ENCODE data around the gene SCN1B. TPM values are rescaled to one million over a fixed set of nuclear protein-coding genes. Genes with fewer than 3 reads are reported as not detected.

The SCN1B gene
- total and polyA plus RNA-seq, 9 donors = 0.83 to 13.9 (median 5.7) TPM

DNA sequence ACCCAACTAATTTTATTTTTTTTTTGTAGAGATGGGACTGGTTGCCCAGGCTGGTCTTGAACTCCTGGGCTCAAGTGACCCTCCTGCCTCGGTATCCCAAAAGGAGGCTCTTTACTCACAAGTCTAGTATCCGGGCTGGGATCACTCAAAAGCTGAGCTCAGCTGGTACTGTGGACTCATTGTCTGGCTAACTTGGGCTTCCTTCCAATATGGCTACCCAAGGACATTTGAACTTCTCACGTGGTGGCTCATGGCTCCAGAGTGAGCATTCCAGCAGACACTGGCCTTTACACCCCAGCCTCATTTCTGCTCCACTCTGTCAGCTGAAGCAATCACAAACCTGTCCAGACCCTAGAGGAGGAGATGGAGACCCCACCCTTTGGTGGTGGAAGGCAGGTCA, 40.2 kb downstream of the SCN1B start:
- Histone ChIP-seq H3K9me3 (no peaks in the 10 kb centered on the region), H3K27me3 (no peaks in the 10 kb centered on the region), H3K4me1 (ENCODE audit: insufficient read depth) (no peaks in the 10 kb centered on the region), H3K27ac (no peak overlapping the region), H3K4me3 (no peak overlapping the region), H3K36me3 (no peaks in the 10 kb centered on the region)
- TF ChIP-seq EP300 (IDR thresholded peaks at IDR 0.05) (no peak), POLR2A (IDR thresholded peaks at IDR 0.05) (no peak)
- TF ChIP-seq, protein P1, sequence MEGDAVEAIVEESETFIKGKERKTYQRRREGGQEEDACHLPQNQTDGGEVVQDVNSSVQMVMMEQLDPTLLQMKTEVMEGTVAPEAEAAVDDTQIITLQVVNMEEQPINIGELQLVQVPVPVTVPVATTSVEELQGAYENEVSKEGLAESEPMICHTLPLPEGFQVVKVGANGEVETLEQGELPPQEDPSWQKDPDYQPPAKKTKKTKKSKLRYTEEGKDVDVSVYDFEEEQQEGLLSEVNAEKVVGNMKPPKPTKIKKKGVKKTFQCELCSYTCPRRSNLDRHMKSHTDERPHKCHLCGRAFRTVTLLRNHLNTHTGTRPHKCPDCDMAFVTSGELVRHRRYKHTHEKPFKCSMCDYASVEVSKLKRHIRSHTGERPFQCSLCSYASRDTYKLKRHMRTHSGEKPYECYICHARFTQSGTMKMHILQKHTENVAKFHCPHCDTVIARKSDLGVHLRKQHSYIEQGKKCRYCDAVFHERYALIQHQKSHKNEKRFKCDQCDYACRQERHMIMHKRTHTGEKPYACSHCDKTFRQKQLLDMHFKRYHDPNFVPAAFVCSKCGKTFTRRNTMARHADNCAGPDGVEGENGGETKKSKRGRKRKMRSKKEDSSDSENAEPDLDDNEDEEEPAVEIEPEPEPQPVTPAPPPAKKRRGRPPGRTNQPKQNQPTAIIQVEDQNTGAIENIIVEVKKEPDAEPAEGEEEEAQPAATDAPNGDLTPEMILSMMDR (IDR thresholded peaks at IDR 0.05) = no peak
- intact Hi-C loops (cut with DNase I) = no loop called here
- 83 to 88% (median 84%) methylated on average over 3 of the region's 3 CpGs for WGBS, 3 donors
- no peak for DNase-seq

DNA sequence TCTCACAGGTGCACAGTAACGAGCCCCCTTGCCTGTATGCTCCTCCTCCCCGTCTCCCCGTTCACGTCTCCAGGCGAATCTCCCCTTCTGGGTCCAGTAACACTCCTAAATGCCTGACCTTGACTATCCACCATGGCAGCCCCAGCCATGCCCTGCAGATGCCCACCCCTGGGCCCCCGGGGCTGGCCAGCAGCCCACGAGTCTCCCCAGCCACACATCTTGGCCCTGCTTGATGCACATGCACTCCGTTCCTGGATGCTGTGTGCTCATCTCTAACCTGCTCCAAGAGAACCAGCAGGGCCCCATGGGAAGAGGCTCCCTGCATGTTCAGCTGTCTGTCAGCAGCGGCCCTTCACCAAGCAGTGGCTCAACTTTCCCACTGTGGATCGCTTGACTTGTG, 43.2 kb downstream of the SCN1B start:
- TF ChIP-seq EP300 (IDR thresholded peaks at IDR 0.05) = no peak
- TF ChIP-seq, protein P1 (IDR thresholded peaks at IDR 0.05) = no peak
- no peak for TF ChIP-seq POLR2A (IDR thresholded peaks at IDR 0.05)
- DNase-seq = no peak
- no peak overlapping the region for H3K4me3 ChIP-seq
- intact Hi-C loops (cut with DNase I) = no loop called here
- H3K9me3 ChIP-seq = no peaks in the 10 kb centered on the region
- no peak overlapping the region for H3K27ac ChIP-seq
- WGBS, 3 donors = 54 to 77% (median 71%) methylated on average over 10 of the region's 10 CpGs
- no peaks in the 10 kb centered on the region for H3K36me3 ChIP-seq
- no peaks in the 10 kb centered on the region for H3K27me3 ChIP-seq
- H3K4me1 ChIP-seq (ENCODE audit: insufficient read depth) = no peaks in the 10 kb centered on the region

DNA sequence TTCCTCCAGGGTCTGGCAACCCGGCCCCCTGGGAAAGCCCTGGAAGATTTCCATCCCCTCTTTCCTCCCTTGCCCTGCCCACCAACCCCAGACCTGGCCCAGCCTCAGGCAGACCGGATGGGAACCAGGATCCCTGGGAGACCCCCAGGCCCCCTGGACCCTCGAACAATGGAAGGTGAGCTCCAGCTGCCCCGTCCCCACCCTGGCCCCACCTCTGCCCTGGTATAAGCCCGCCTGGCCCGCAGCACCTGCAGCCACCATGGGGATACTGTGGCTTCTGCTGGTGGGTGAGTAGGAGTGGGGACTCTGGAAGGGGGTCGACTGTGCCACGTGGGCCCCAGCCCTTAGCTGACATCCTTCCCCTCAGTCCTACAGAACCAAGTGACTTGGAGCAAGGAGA, 43.7 kb downstream of the SCN1B start:
- intact Hi-C loops (cut with DNase I) = no loop called here
- no peak for DNase-seq
- Histone ChIP-seq H3K4me1 (ENCODE audit: insufficient read depth) (no peaks in the 10 kb centered on the region), H3K4me3 (no peak overlapping the region), H3K9me3 (no peaks in the 10 kb centered on the region), H3K36me3 (no peaks in the 10 kb centered on the region), H3K27me3 (no peaks in the 10 kb centered on the region), H3K27ac (no peak overlapping the region)
- no peak for TF ChIP-seq POLR2A (IDR thresholded peaks at IDR 0.05)
- no peak for TF ChIP-seq EP300 (IDR thresholded peaks at IDR 0.05)
- TF ChIP-seq, protein P1 (IDR thresholded peaks at IDR 0.05) = no peak
- 74 to 79% (median 78%) methylated on average over 6 to 8 of the region's 8 CpGs for WGBS, 3 donors

DNA sequence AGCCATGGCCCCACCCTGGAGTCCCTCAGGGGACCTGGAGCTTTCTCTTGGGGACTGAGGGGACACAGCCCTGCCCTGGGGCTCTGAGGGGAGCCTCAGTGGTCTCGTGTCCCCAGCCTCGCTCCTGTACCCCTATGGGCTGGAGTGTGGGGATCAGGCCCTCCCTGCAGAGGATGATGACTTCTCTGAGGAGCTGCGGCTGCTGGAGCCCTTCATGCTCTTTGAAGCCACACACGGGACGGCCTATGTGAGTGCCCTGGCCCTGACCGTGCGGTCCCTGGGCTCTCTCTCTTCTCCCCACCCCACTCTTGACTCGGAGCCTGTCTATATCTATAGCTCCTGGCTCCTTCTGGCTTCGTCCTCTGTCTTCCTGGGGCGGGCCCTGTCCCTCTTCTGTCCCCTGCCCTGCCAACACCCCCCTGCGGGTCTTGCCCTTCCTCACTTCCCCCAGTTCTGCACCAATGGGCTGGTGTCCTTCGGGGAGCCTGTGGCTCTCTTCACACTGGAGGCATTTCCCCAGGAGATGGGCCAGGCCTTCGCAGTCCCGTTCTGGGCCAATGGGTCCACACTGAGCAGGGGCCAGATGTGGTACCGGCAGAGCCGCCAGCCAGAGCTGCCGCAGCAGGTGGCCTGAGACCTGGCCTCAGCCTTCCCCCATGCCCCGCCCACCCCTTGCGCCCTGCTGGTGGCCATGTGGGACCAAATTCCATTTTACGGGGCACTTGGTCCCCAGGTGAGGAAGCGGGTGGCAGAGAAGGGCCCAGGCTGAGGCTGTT, 44.3 kb downstream of the SCN1B start:
- H3K27me3 ChIP-seq = no peaks in the 10 kb centered on the region
- intact Hi-C loops (cut with DNase I) = no loop called here

More for the DNA sequence above, 44.3 kb downstream of the SCN1B start:
- H3K36me3 ChIP-seq = no peaks in the 10 kb centered on the region
- no peak for TF ChIP-seq POLR2A (IDR thresholded peaks at IDR 0.05)
- TF ChIP-seq, protein P1 (IDR thresholded peaks at IDR 0.05) = no peak
- no peak for TF ChIP-seq EP300 (IDR thresholded peaks at IDR 0.05)
- H3K4me3 ChIP-seq = no peak overlapping the region
- H3K9me3 ChIP-seq = no peaks in the 10 kb centered on the region
- no peak overlapping the region for H3K27ac ChIP-seq
- 81 to 86% (median 81%) methylated on average over 21 of the region's 21 CpGs for WGBS, 3 donors
- H3K4me1 ChIP-seq (ENCODE audit: insufficient read depth) = no peaks in the 10 kb centered on the region
- no peak for DNase-seq
